Measurements from ENCODE around the gene MYCBP2. TPM values are rescaled to one million over a fixed set of nuclear protein-coding genes. Genes with fewer than 3 reads are reported as not detected.

The MYCBP2 gene
- total RNA-seq, 2 donors from 2014 or later, result 41.2 to 42.6 TPM

GRCh38 chr13:77345150-77345780 lies 18.4 kb upstream of the MYCBP2 start:
- H3K4me3 ChIP-seq, result no peak overlapping the region
- no peak overlapping the region for H3K27ac ChIP-seq
- no peak for DNase-seq
- TF ChIP-seq, protein P1, sequence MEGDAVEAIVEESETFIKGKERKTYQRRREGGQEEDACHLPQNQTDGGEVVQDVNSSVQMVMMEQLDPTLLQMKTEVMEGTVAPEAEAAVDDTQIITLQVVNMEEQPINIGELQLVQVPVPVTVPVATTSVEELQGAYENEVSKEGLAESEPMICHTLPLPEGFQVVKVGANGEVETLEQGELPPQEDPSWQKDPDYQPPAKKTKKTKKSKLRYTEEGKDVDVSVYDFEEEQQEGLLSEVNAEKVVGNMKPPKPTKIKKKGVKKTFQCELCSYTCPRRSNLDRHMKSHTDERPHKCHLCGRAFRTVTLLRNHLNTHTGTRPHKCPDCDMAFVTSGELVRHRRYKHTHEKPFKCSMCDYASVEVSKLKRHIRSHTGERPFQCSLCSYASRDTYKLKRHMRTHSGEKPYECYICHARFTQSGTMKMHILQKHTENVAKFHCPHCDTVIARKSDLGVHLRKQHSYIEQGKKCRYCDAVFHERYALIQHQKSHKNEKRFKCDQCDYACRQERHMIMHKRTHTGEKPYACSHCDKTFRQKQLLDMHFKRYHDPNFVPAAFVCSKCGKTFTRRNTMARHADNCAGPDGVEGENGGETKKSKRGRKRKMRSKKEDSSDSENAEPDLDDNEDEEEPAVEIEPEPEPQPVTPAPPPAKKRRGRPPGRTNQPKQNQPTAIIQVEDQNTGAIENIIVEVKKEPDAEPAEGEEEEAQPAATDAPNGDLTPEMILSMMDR (IDR thresholded peaks at IDR 0.05), result no peak
- H3K36me3 ChIP-seq, result no peaks in the 10 kb centered on the region
- intact Hi-C loops (cut with DNase I), result no loop called here
- no peaks in the 10 kb centered on the region for H3K27me3 ChIP-seq
- no peak overlapping the region for H3K9ac ChIP-seq (ENCODE audit: low read depth in 2 of 2, low read length in 2 of 2)
- H3K4me1 ChIP-seq, result no peaks in the 10 kb centered on the region
- H3K9me3 ChIP-seq, result no peaks in the 10 kb centered on the region

DNA sequence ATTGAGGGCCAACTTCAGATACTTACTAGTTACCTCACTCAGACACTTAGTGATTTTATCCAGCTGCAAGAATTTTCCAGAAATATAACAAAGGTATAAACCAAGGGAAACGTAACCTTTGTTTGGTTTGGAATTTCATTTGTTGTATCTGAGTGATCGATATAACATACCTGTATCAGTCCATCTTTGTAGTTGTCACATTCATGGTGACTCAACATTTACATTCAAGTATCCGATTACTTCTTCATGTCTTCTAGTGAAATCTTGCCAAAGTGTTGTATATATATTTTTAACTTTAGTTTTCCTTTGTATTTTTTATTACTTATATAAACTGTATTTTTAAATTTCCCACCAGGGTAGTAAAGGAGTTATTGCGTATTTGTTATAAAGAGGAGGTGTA lies 16.9 kb upstream of the MYCBP2 start:
- H3K9me3 ChIP-seq, result no peaks in the 10 kb centered on the region
- no peak for DNase-seq
- TF ChIP-seq, protein P1 (IDR thresholded peaks at IDR 0.05), result no peak
- intact Hi-C loops (cut with DNase I), result no loop called here
- no peak overlapping the region for H3K4me3 ChIP-seq
- no peak overlapping the region for H3K27ac ChIP-seq
- H3K4me1 ChIP-seq, result no peaks in the 10 kb centered on the region
- H3K9ac ChIP-seq (ENCODE audit: low read depth in 2 of 2, low read length in 2 of 2), result no peak overlapping the region
- no peaks in the 10 kb centered on the region for H3K27me3 ChIP-seq
- no peaks in the 10 kb centered on the region for H3K36me3 ChIP-seq

DNA sequence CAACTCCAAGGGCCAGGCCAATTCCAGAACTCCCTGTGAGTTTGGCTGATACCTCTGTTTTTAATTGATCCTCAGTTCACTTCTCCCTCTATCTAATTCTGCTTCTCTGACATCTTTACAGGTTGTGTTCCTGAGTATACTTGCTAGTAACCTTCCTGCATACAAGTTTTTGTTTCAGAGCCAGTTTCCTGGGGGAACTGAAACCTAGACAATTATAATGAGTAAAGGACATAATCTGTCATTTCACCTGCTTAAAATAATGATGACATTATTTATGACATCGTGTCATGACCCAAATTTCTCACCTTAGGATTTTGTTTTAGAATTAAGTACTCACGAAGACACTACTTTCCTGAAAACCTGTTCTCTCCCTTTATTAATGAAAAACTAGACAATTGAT lies 12.5 kb upstream of the MYCBP2 start:
- no peak overlapping the region for H3K27ac ChIP-seq
- no peaks in the 10 kb centered on the region for H3K4me1 ChIP-seq
- H3K4me3 ChIP-seq, result no peak overlapping the region
- TF ChIP-seq, protein P1 (IDR thresholded peaks at IDR 0.05), result no peak
- no peaks in the 10 kb centered on the region for H3K36me3 ChIP-seq
- H3K27me3 ChIP-seq, result no peaks in the 10 kb centered on the region
- no peak overlapping the region for H3K9ac ChIP-seq (ENCODE audit: low read depth in 2 of 2, low read length in 2 of 2)
- H3K9me3 ChIP-seq, result no peaks in the 10 kb centered on the region
- intact Hi-C loops (cut with DNase I), result loop anchor here (10.0 kb wide), 1 partner anchor 135 kb away; no protein-coding TSS in a partner anchor
- no peak for DNase-seq

- Histone ChIP-seq H3K9ac (ENCODE audit: low read depth in 2 of 2, low read length in 2 of 2) (no peak overlapping the region), H3K27ac (no peak overlapping the region), H3K9me3 (no peaks in the 10 kb centered on the region), H3K4me1 (no peaks in the 10 kb centered on the region), H3K27me3 (no peaks in the 10 kb centered on the region), H3K4me3 (no peak overlapping the region), H3K36me3 (no peaks in the 10 kb centered on the region)
- intact Hi-C loops (cut with DNase I), result loop anchor here (10.0 kb wide), 1 partner anchor 136 kb away; no protein-coding TSS in a partner anchor
- TF ChIP-seq, protein P1 (IDR thresholded peaks at IDR 0.05), result no peak
- no peak for DNase-seq
These were observed 12.1 kb upstream of the MYCBP2 start for GRCh38 chr13:77338961-77339401.

- Histone ChIP-seq H3K27me3 (no peaks in the 10 kb centered on the region), H3K4me3 (no peak overlapping the region), H3K4me1 (no peaks in the 10 kb centered on the region), H3K9me3 (no peaks in the 10 kb centered on the region), H3K36me3 (no peaks in the 10 kb centered on the region), H3K27ac (no peak overlapping the region), H3K9ac (ENCODE audit: low read depth in 2 of 2, low read length in 2 of 2) (no peak overlapping the region)
- intact Hi-C loops (cut with DNase I), result loop anchor here (10.0 kb wide), 1 partner anchor 136 kb away; no protein-coding TSS in a partner anchor
- TF ChIP-seq, protein P1 (IDR thresholded peaks at IDR 0.05), result no peak
- DNase-seq, result no peak
These were observed 11.4 kb upstream of the MYCBP2 start for GRCh38 chr13:77338329-77338728.

All from colonic mucosa (tissue), 4 donors.